H1 (cell line): ENCODE results near the gene PRKD1. TPM values are rescaled to one million over a fixed set of nuclear protein-coding genes. Genes with fewer than 3 reads are reported as not detected.

ENCODE experiments used
- CTCF ChIA-PET: fragments of 300-600 bp; sonication (Branson Sonifier 250); formaldehyde crosslinking; loops from one replicate; lab custom pipeline; 2021; ENCODE audit not compliant: partially characterized antibody; lab: Charles Lee
- POLR2A ChIA-PET: fragments of 300-600 bp; sonication (Branson Sonifier 250); formaldehyde crosslinking; loops from one replicate; lab custom pipeline; 2021; ENCODE audit warnings: inconsistent platforms; ENCODE audit not compliant: partially characterized antibody; lab: Charles Lee
- DNase-seq, 2 experiments: peaks; one replicate each; pipeline versions ENCODE4 v3.0.0 to v3.0.0-alpha.2; 2010 to 2022; ENCODE audit warnings: low spot score in 2 of 2, low read depth in 1 of 2, mixed read lengths in 1 of 2
- FAIRE-seq: peaks from 2 replicates; lab custom pipeline; 2011; peaks lifted over from hg19 to GRCh38; lab: Jason Lieb, UNC
- H2AFZ ChIP-seq: 2 replicates; pipeline ENCODE4 v1.8.1; 2012; ENCODE audit warnings: low read length, inconsistent platforms
- H2AK5ac ChIP-seq: 2 replicates; pipeline ENCODE4 v1.6.1; 2013; ENCODE audit warnings: low read depth, low read length
- H2BK120ac ChIP-seq: replicated peaks from 2 replicates; pipeline ENCODE3; 2013; ENCODE audit warnings: low read depth, low read length, inconsistent platforms
- H2BK12ac ChIP-seq: 2 replicates; pipeline ENCODE4 v1.6.1; 2013; ENCODE audit warnings: low read depth, low read length
- H2BK15ac ChIP-seq: 2 replicates; pipeline ENCODE4 v1.6.1; 2013; ENCODE audit warnings: low read length
- H2BK20ac ChIP-seq: 2 replicates; pipeline ENCODE4 v1.6.1; 2013; ENCODE audit warnings: low read length
- H2BK5ac ChIP-seq: 2 replicates; pipeline ENCODE4 v1.6.1; 2013; ENCODE audit warnings: low read depth, low read length
- H3K14ac ChIP-seq: 2 replicates; pipeline ENCODE4 v1.6.1; 2013; ENCODE audit warnings: inconsistent platforms; ENCODE audit not compliant: insufficient read length
- H3K18ac ChIP-seq: 2 replicates; pipeline ENCODE4 v1.6.1; 2013; ENCODE audit warnings: low read length; ENCODE audit errors: extremely low read depth
- H3K23ac ChIP-seq: 2 replicates; pipeline ENCODE4 v1.6.1; 2013; ENCODE audit warnings: inconsistent platforms; ENCODE audit not compliant: insufficient read length
- H3K23me2 ChIP-seq: 2 replicates; pipeline ENCODE4 v1.6.1; 2013; ENCODE audit warnings: low read depth, low read length
- H3K27ac ChIP-seq: 2 replicates; pipeline ENCODE4 v1.6.1; 2011; ENCODE audit warnings: low read depth, low read length, inconsistent platforms
- H3K27me3 ChIP-seq, 4 experiments: replicated peaks in 1 of 4; 1 replicate in 1 of 4; 2 replicates in 3 of 4; pipeline versions ENCODE4 v1.6.1 to v1.8.1; 2011 to 2013; ENCODE audit warnings: low read length in 3 of 4, mild to moderate bottlenecking in 3 of 4, inconsistent platforms in 2 of 4, mixed read lengths in 2 of 4, moderate library complexity in 1 of 4; ENCODE audit not compliant: control insufficient read depth in 3 of 4, insufficient read depth in 3 of 4; ENCODE audit errors: extremely low read depth in 1 of 4
- H3K36me3 ChIP-seq, 4 experiments: 2 replicates each; pipeline versions ENCODE4 v1.6.1 to v1.8.1; 2011 to 2013; ENCODE audit warnings: mild to moderate bottlenecking in 4 of 4, low read length in 3 of 4, moderate library complexity in 2 of 4, control low read depth in 1 of 4, inconsistent platforms in 1 of 4; ENCODE audit not compliant: insufficient read depth in 4 of 4, control insufficient read depth in 2 of 4
- H3K4ac ChIP-seq: replicated peaks from 2 replicates; pipeline ENCODE3; 2013; ENCODE audit warnings: low read length, low read depth, mixed read lengths, inconsistent platforms; ENCODE audit not compliant: insufficient read length
- H3K4me1 ChIP-seq, 4 experiments: replicated peaks in 1 of 4; 1 replicate in 1 of 4; 2 replicates in 3 of 4; pipeline versions ENCODE4 v1.6.1 to v1.8.1; 2011 to 2013; ENCODE audit warnings: low read length in 3 of 4, inconsistent platforms in 2 of 4, mixed read lengths in 1 of 4; ENCODE audit not compliant: insufficient read depth in 4 of 4, control insufficient read depth in 3 of 4
- H3K4me2 ChIP-seq, 2 experiments: 2 replicates each; pipeline versions ENCODE4 v1.6.1 to v1.8.1; 2011 to 2013; ENCODE audit warnings: low read depth in 2 of 2, low read length in 2 of 2, control low read depth in 1 of 2, inconsistent platforms in 1 of 2, mild to moderate bottlenecking in 1 of 2; ENCODE audit not compliant: insufficient read depth in 1 of 2
- H3K4me3 ChIP-seq, 4 experiments: fragments of 200-600, 300-600 bp in 1 of 4; sonication (generic), shearing (Covaris generic), sonication (Bioruptor Twin) in 1 of 4; 2 replicates each; pipeline versions ENCODE4 v1.5.1 to v1.8.1; 2011 to 2016; ENCODE audit warnings: low read length in 4 of 4, low read depth in 3 of 4, control low read depth in 2 of 4, inconsistent platforms in 2 of 4, mild to moderate bottlenecking in 2 of 4, mixed read lengths in 1 of 4, moderate library complexity in 1 of 4; ENCODE audit not compliant: insufficient read depth in 2 of 4; ENCODE audit errors: extremely low read depth in 1 of 4
- H3K56ac ChIP-seq: replicated peaks from 2 replicates; pipeline ENCODE3; 2013; ENCODE audit warnings: low read depth, mild to moderate bottlenecking, mixed read lengths, low read length, inconsistent platforms; ENCODE audit not compliant: insufficient read length
- H3K79me1 ChIP-seq: 2 replicates; pipeline ENCODE4 v1.6.1; 2013; ENCODE audit warnings: low read depth, low read length, control low read depth
- H3K79me2 ChIP-seq, 2 experiments: 2 replicates each; pipeline versions ENCODE4 v1.6.1 to v1.8.1; 2012 to 2013; ENCODE audit warnings: low read length in 2 of 2, mild to moderate bottlenecking in 2 of 2, inconsistent platforms in 1 of 2; ENCODE audit not compliant: insufficient read depth in 2 of 2, control insufficient read depth in 1 of 2
- H3K9ac ChIP-seq, 4 experiments: replicated peaks in 1 of 4; 1 replicate in 1 of 4; 2 replicates in 3 of 4; pipeline versions ENCODE4 v1.6.1 to v1.8.1; 2011 to 2013; ENCODE audit warnings: low read depth in 3 of 4, low read length in 3 of 4, control low read depth in 2 of 4, mild to moderate bottlenecking in 2 of 4, moderate library complexity in 2 of 4, inconsistent platforms in 1 of 4; ENCODE audit errors: extremely low read depth in 1 of 4
- H3K9me3 ChIP-seq, 2 experiments: 2 replicates each; pipeline versions ENCODE4 v1.6.1 to v1.8.1; 2012 to 2013; ENCODE audit warnings: mild to moderate bottlenecking in 2 of 2, moderate library complexity in 2 of 2, control low read depth in 1 of 2, inconsistent platforms in 1 of 2, low read depth in 1 of 2, low read length in 1 of 2, mixed read lengths in 1 of 2; ENCODE audit not compliant: insufficient read depth in 2 of 2
- H4K20me1 ChIP-seq, 2 experiments: replicated peaks in 1 of 2; 2 replicates each; pipeline versions ENCODE3 to v1.8.1; 2011 to 2013; ENCODE audit warnings: inconsistent platforms in 2 of 2, low read length in 2 of 2, mild to moderate bottlenecking in 1 of 2; ENCODE audit not compliant: insufficient read depth in 2 of 2, control insufficient read depth in 1 of 2
- H4K5ac ChIP-seq: 2 replicates; pipeline ENCODE4 v1.6.1; 2013; ENCODE audit warnings: low read length, low read depth, mixed read lengths, inconsistent platforms; ENCODE audit not compliant: insufficient read length
- H4K8ac ChIP-seq: 2 replicates; pipeline ENCODE4 v1.8.0; 2013; ENCODE audit warnings: mild to moderate bottlenecking, moderate library complexity, low read length, inconsistent platforms; ENCODE audit not compliant: insufficient read depth; ENCODE audit errors: extremely low read depth
- H4K91ac ChIP-seq: replicated peaks from 2 replicates; pipeline ENCODE3; 2013; ENCODE audit warnings: low read length, mixed read lengths, inconsistent platforms; ENCODE audit not compliant: insufficient read length
- CTBP2 ChIP-seq: IDR thresholded peaks from 2 replicates; pipeline ENCODE4 v1.7.0; 2011; ENCODE audit warnings: borderline replicate concordance, mild to moderate bottlenecking, moderate library complexity, mixed read lengths, low read length; ENCODE audit not compliant: insufficient read depth, insufficient read length
- EZH2 ChIP-seq: fragments of 200-600 bp; sonication (generic); IDR thresholded peaks from 2 replicates; pipeline ENCODE4 v1.7.1; 2012; ENCODE audit warnings: low read depth, mild to moderate bottlenecking, moderate library complexity, low read length, inconsistent platforms; ENCODE audit not compliant: severe bottlenecking
- GTF2F1 ChIP-seq: IDR thresholded peaks from 2 replicates; pipeline ENCODE4 v1.6.1; 2012; ENCODE audit warnings: low read depth, low read length, improper control_type of control experiment, borderline replicate concordance
- KDM5A ChIP-seq: fragments of 200-600 bp; IDR thresholded peaks from 2 replicates; pipeline ENCODE4 v1.7.1; 2012; ENCODE audit warnings: mild to moderate bottlenecking, low read length, inconsistent platforms, mixed read lengths
- NRF1 ChIP-seq: IDR thresholded peaks from 2 replicates; pipeline ENCODE4 v1.6.1; 2011; ENCODE audit warnings: mild to moderate bottlenecking, low read depth, low read length, improper control_type of control experiment
- SAP30 ChIP-seq: fragments of 300-600 bp; sonication (generic); IDR thresholded peaks from 2 replicates; pipeline ENCODE4 v1.7.1; 2012; ENCODE audit warnings: low read length, moderate library complexity, mild to moderate bottlenecking, inconsistent platforms; ENCODE audit not compliant: insufficient read depth, insufficient replicate concordance
- SIX5 ChIP-seq: IDR thresholded peaks from 2 replicates; pipeline ENCODE4 v1.6.1; 2011; ENCODE audit warnings: mild to moderate bottlenecking, low read depth, low read length
- SP4 ChIP-seq: IDR thresholded peaks from 2 replicates; pipeline ENCODE4 v1.6.1; 2012; ENCODE audit warnings: low read length, inconsistent platforms
- SUZ12 ChIP-seq: fragments of 200-600 bp; sonication (generic); IDR thresholded peaks from 2 replicates; pipeline ENCODE4 v1.6.1; 2012; ENCODE audit warnings: mild to moderate bottlenecking, inconsistent platforms, low read length, moderate library complexity, mixed read lengths
- WGBS, 2 experiments: shearing (Covaris generic) in 1 of 2; methylation state at CpG; one replicate each; pipeline versions ENCODE4 v1.1.6 to v1.1.7; 2013 to 2015; ENCODE audit warnings: low lambda C conversion rate in 2 of 2, mixed read lengths in 2 of 2, inconsistent platforms in 1 of 2, low coverage in 1 of 2, missing lambda C conversion rate in 1 of 2; ENCODE audit not compliant: insufficient replicate concordance in 2 of 2, insufficient coverage in 1 of 2, insufficient read length in 1 of 2; ENCODE audit errors: extremely low coverage in 1 of 2, missing lambda C conversion rate in 1 of 2; 5-methylcytosine and 5-hydroxymethylcytosine counted together
- polyA plus RNA-seq, 7 experiments: library from polyadenylated mRNA; depleted of rRNA in 3 of 7; stranded (reverse) in 5 of 7; unstranded in 2 of 7; fragments of >200 nt in 5 of 7; fragments of 200-250 nt in 2 of 7; gene quantifications; 1 replicate in 5 of 7; 2 replicates in 1 of 7; 4 replicates in 1 of 7; pipeline versions ENCODE4 v1.2.1 to v1.2.3, GENCODE V29; 2011 to 2013; ENCODE audit warnings: missing spikeins in 2 of 7, mixed read lengths in 2 of 7
- total RNA-seq: library from RNA; stranded (reverse); fragmentation: NEBNext Ultra II Directional; extraction: Animal tissue kit (Norgen Biotek cat#: 25700); gene quantifications from 2 replicates; pipeline ENCODE4 v1.2.1, GENCODE V29; 2021
- TF ChIP-seq, protein P1 (sequence below): IDR thresholded peaks from 2 replicates; pipeline ENCODE4 v1.6.1; 2012; ENCODE audit warnings: inconsistent platforms

Gene PRKD1
- total and polyA plus RNA-seq, 2 of the 8 experiments (the other 6 are each of a cell fraction or from before 2014, with no cell fraction given): 3.6 to 6.8 TPM

DNA sequence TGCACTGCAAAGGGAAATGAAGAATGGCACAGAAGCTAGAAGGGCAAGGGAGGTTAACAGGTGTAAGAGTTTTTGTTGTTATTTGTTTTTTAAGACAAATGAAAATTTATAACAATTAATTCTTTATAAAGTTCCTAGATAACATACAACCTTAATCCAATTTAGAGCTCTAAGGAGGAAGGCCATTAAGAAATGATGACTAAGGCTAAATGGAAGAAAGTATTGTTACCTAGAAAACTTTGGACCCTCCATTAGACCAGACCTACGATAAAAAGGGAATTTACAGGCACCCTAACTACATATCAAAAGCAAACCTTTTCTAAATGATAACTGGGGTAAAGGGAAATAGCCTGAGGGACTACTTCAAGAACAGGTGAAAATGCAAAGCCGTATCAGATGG, 130.8 kb downstream of the PRKD1 start:
- TF ChIP-seq NRF1 (no peak), KDM5A (no peak), GTF2F1 (no peak), EZH2 (no peak), CTBP2 (no peak), SUZ12 (no peak), SAP30 (no peak), SP4 (no peak), SIX5 (no peak)
- TF ChIP-seq, protein P1, sequence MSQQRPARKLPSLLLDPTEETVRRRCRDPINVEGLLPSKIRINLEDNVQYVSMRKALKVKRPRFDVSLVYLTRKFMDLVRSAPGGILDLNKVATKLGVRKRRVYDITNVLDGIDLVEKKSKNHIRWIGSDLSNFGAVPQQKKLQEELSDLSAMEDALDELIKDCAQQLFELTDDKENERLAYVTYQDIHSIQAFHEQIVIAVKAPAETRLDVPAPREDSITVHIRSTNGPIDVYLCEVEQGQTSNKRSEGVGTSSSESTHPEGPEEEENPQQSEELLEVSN: no peak
- no peaks in the 10 kb centered on the region for H3K23me2 ChIP-seq
- no peak overlapping the region for H2BK15ac ChIP-seq
- H2AFZ ChIP-seq: no peak overlapping the region
- no peak overlapping the region for H2BK12ac ChIP-seq
- H2BK120ac ChIP-seq: no peak overlapping the region
- H3K18ac ChIP-seq: no peak overlapping the region
- no peak overlapping the region for H4K5ac ChIP-seq
- H3K4me2 ChIP-seq: no peak overlapping the region
- H3K4ac ChIP-seq: no peak overlapping the region
- H2BK20ac ChIP-seq: no peak overlapping the region
- no peak for FAIRE-seq
- H4K8ac ChIP-seq: no peak overlapping the region
- H3K36me3 ChIP-seq: no peaks in the 10 kb centered on the region
- H4K20me1 ChIP-seq: no peaks in the 10 kb centered on the region
- H3K79me2 ChIP-seq: no peaks in the 10 kb centered on the region
- H4K91ac ChIP-seq: no peak overlapping the region
- no peak overlapping the region for H3K56ac ChIP-seq
- H2AK5ac ChIP-seq: no peak overlapping the region
- peaks cover 0 to 4% (median 0%) of the 10 kb centered on the region in 4 experiments; a peak in 1 of 7 replicates for H3K4me1 ChIP-seq
- H3K23ac ChIP-seq: no peak overlapping the region
- no peak overlapping the region for H3K9ac ChIP-seq
- POLR2A ChIA-PET: no interaction called here
- no peaks in the 10 kb centered on the region for H3K79me1 ChIP-seq
- H3K4me3 ChIP-seq: no peak overlapping the region
- DNase-seq: no peak
- H3K27me3 ChIP-seq: no peaks in the 10 kb centered on the region
- CTCF ChIA-PET: no interaction called here
- H3K27ac ChIP-seq: no peak overlapping the region
- no peaks in the 10 kb centered on the region for H3K9me3 ChIP-seq
- 98% methylated on average over 2 of the region's 2 CpGs; no CpG with 5 or more reads in 1 of the 2 experiments for WGBS, 2 experiments
- H2BK5ac ChIP-seq: no peak overlapping the region
- H3K14ac ChIP-seq: no peak overlapping the region
